Measurements from ENCODE around the gene FGF21. TPM values are rescaled to one million over a fixed set of nuclear protein-coding genes. Genes with fewer than 3 reads are reported as not detected.

FGF21 gene
- total RNA-seq, 6 experiments from 2014 or later: not detected

DNA sequence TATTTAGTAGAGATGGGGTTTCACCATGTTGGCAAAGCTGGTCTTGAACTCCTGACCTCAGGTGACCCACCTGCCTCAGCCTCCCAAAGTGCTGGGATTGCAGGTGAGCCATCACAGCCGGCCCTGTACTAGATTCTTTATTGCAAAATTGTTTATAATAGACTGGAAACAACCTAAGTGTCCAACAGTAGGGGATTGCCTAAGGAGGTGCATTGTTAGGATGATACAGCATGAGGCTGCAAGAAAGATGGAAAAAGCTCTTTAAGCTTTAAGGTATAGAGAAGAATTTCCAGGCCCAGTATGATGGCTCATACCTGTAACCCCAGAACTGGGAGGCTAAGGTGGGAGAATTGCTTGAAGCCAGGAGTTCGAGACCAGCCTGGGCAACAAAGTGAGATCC lies 47.3 kb downstream of the FGF21 start:
- Mint-ChIP-seq H3K36me3 (ENCODE audit: low read depth) (no peaks in the 10 kb centered on the region), H3K27ac (no peak overlapping the region), H3K4me1 (ENCODE audit: low read depth) (no peaks in the 10 kb centered on the region), H3K4me3 (no peak overlapping the region), H3K9me3 (no peaks in the 10 kb centered on the region), H3K27me3 (ENCODE audit: insufficient read depth) (no peaks in the 10 kb centered on the region; the same call in 1 of the 2 replicates)
- TF ChIP-seq, protein P1, sequence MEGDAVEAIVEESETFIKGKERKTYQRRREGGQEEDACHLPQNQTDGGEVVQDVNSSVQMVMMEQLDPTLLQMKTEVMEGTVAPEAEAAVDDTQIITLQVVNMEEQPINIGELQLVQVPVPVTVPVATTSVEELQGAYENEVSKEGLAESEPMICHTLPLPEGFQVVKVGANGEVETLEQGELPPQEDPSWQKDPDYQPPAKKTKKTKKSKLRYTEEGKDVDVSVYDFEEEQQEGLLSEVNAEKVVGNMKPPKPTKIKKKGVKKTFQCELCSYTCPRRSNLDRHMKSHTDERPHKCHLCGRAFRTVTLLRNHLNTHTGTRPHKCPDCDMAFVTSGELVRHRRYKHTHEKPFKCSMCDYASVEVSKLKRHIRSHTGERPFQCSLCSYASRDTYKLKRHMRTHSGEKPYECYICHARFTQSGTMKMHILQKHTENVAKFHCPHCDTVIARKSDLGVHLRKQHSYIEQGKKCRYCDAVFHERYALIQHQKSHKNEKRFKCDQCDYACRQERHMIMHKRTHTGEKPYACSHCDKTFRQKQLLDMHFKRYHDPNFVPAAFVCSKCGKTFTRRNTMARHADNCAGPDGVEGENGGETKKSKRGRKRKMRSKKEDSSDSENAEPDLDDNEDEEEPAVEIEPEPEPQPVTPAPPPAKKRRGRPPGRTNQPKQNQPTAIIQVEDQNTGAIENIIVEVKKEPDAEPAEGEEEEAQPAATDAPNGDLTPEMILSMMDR (IDR thresholded peaks at IDR 0.05): no peak
- DNase-seq: no peak

DNA sequence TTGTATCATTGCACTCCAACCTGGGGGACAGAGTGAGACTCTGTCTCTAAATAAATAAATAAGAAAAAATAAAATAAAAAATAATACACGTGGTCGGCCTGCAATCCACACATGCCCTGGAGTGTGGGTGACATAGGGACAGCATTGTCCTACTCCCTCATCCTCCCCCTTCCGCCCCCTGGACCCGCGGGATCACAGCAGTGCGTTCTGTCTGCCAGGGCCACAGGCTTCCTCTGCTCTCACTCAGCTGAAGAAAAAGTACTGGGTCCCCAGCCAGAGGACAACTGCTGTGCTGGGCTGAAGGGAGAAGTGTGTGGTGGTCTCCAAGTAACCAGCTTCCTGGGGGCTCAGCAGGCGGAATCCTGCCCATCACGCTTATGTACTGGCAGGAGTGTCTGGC lies 49.2 kb downstream of the FGF21 start:
- no peak for DNase-seq
- Mint-ChIP-seq H3K4me1 (ENCODE audit: low read depth) (peaks cover 8% of the 10 kb centered on the region), H3K4me3 (no peak overlapping the region), H3K9me3 (no peaks in the 10 kb centered on the region), H3K27ac (no peak overlapping the region), H3K36me3 (ENCODE audit: low read depth) (no peaks in the 10 kb centered on the region), H3K27me3 (ENCODE audit: insufficient read depth) (no peaks in the 10 kb centered on the region; the same call in 1 of the 2 replicates)
- TF ChIP-seq, protein P1 (IDR thresholded peaks at IDR 0.05): no peak

DNA sequence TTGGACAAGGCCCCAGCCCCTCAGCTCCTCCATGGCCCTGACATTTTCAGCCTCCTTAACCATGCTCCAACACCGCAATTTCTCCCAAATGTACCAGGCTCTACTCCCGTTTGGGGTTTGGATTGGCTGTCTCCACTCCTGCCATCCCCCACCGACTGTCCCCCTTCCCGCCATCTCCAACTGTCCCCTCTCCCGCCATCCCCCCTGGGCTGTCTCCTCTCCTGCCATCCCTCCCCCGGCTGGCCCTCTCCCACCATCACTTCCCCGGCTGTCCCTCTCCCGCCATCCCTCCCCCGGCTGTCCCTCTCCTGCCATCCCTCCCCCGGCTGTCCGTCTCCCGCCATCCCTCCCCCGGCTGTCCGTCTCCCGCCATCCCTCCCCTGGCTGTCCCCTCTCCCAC lies 50.1 kb downstream of the FGF21 start:
- Mint-ChIP-seq H3K4me3 (no peak overlapping the region), H3K27me3 (ENCODE audit: insufficient read depth) (no peaks in the 10 kb centered on the region; the same call in 1 of the 2 replicates), H3K9me3 (no peaks in the 10 kb centered on the region), H3K36me3 (ENCODE audit: low read depth) (no peaks in the 10 kb centered on the region), H3K4me1 (ENCODE audit: low read depth) (peaks cover 17% of the 10 kb centered on the region), H3K27ac (no peak overlapping the region)
- TF ChIP-seq, protein P1 (IDR thresholded peaks at IDR 0.05): no peak
- no peak for DNase-seq

DNA sequence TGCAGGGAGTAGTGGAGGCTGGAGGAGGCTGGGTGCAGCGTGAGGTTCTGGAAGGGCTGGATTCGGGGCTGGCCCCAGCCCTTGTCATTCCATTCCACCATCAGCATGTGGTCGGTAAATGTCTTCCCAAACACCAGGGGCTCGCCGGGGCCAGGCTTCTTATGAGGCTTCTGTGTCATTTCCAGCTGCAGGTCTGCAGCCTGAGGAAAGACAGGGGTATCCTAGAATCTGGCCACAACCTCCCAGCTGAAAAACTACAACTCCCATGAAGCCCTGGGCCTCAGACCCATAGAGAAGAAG lies 51.1 kb downstream of the FGF21 start:
- H3K27me3 Mint-ChIP-seq (ENCODE audit: insufficient read depth): no peaks in the 10 kb centered on the region; the same call in 1 of the 2 replicates
- H3K9me3 Mint-ChIP-seq: no peaks in the 10 kb centered on the region
- H3K4me1 Mint-ChIP-seq (ENCODE audit: low read depth): peaks cover 17% of the 10 kb centered on the region
- H3K27ac Mint-ChIP-seq: no peak overlapping the region
- TF ChIP-seq, protein P1 (IDR thresholded peaks at IDR 0.05): no peak
- no peaks in the 10 kb centered on the region for H3K36me3 Mint-ChIP-seq (ENCODE audit: low read depth)
- no peak overlapping the region for H3K4me3 Mint-ChIP-seq
- DNase-seq: no peak

DNA sequence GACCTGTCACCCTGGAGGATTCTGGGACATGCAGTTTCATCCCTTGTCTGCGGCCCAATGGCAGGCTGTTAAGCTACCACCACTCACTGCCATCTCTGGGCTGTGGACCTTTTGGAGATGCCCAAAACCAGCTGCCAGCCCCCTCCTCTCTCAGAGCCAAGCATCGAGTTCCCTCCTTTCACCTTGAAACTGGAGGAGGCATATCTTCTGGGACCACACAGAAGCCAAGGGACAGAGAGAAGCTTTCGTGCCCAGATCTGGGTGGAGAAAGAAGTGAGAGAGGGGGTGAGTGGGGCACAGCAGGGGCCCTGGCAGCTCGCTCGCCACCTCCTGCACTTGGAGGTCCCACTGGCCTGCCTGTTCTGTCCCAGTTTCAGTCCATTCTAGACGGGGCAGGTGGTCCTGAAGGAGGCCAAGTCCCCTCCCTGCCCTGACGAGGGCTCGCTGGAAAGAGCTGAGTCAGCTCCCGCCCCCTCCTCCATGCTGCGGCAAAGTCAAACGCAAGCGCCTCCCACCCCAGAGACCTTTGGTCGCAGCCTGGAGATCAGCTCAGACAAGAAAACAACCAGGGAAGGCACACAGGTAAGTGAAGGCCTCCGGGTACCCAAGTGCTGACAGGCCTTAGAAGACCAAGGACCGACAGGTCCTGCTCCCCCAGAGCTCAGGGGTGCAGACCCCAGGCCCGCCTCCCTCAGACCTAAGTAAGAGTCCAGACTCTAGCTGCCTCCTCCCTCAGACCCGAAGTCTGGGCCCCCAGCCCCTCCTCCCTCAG lies 51.7 kb downstream of the FGF21 start:
- H3K4me3 Mint-ChIP-seq: no peak overlapping the region
- no peaks in the 10 kb centered on the region; the same call in 1 of the 2 replicates for H3K27me3 Mint-ChIP-seq (ENCODE audit: insufficient read depth)
- no peaks in the 10 kb centered on the region for H3K36me3 Mint-ChIP-seq (ENCODE audit: low read depth)
- TF ChIP-seq, protein P1 (IDR thresholded peaks at IDR 0.05): no peak
- peaks cover 18% of the 10 kb centered on the region for H3K4me1 Mint-ChIP-seq (ENCODE audit: low read depth)
- DNase-seq: peak; percentile 40
- no peaks in the 10 kb centered on the region for H3K9me3 Mint-ChIP-seq
- no peak overlapping the region for H3K27ac Mint-ChIP-seq

All from HFFc6 (cell line).